GM19463 (cell line): ENCODE measurements around the gene NUDT3.
A peak's percentile ranks its signal among the peaks of the same experiment; 100 is the strongest.
"Not testable (repeated sequence)": the region's sequence is repeated elsewhere in the genome, so short reads cannot be mapped to it uniquely, and the experiment has no call there.

Experiments used
- ATAC-seq: cut with Tn5 transposase; IDR thresholded peaks from one replicate; pipeline ENCODE4 v1.9.1; 2021; ENCODE audit warnings: mild to moderate bottlenecking, moderate library complexity; ENCODE audit not compliant: unreplicated experiment

Gene NUDT3

GRCh38 chr6:34392497-34393190 lies at the start of gene NUDT3:
NUDT3 (minus strand) TSS chr6:34392669; CDS start chr6:34392362, 307 bp downstream.
- peak; percentile 78 for ATAC-seq

- ATAC-seq, result no peak
Observed at GRCh38 chr6:34441526-34441925, 49.1 kb upstream of the NUDT3 start.

- ATAC-seq, result no peak
Observed at GRCh38 chr6:34439442-34439841, 47.0 kb upstream of the NUDT3 start.

GRCh38 chr6:34438705-34439104 lies 46.2 kb upstream of the NUDT3 start:
- ATAC-seq, result no peak

GRCh38 chr6:34437644-34437970 lies 45.1 kb upstream of the NUDT3 start:
- ATAC-seq, result no peak

- no peak for ATAC-seq
Observed at GRCh38 chr6:34436803-34437643, 44.6 kb upstream of the NUDT3 start.

GRCh38 chr6:34435916-34436315 lies 43.4 kb upstream of the NUDT3 start:
- ATAC-seq, result no peak

- ATAC-seq, result peak; percentile 82
Observed at GRCh38 chr6:34425498-34426410, 33.3 kb upstream of the NUDT3 start, which contains the start of gene RPS10. RPS10 (minus strand) TSS chr6:34426069; CDS start chr6:34425221, 848 bp downstream.

- no peak for ATAC-seq
Observed at GRCh38 chr6:34425132-34425497, 32.6 kb upstream of the NUDT3 start.

GRCh38 chr6:34424200-34425131 lies 32.0 kb upstream of the NUDT3 start:
- ATAC-seq, result no peak

GRCh38 chr6:34423254-34423653 lies 30.8 kb upstream of the NUDT3 start:
- ATAC-seq, result no peak

GRCh38 chr6:34418367-34418766 lies 25.9 kb upstream of the NUDT3 start:
- no peak for ATAC-seq

GRCh38 chr6:34416877-34417371 lies 24.5 kb upstream of the NUDT3 start:
- no peak for ATAC-seq

- no peak for ATAC-seq
Observed at GRCh38 chr6:34414999-34415858, 22.8 kb upstream of the NUDT3 start.

- ATAC-seq, result no peak
Observed at GRCh38 chr6:34412643-34413214, 20.3 kb upstream of the NUDT3 start.

- no peak for ATAC-seq
Observed at GRCh38 chr6:34412016-34412415, 19.5 kb upstream of the NUDT3 start.

GRCh38 chr6:34407915-34408314 lies 15.4 kb upstream of the NUDT3 start:
- ATAC-seq, result not testable (repeated sequence)

- no peak for ATAC-seq
Observed at GRCh38 chr6:34396518-34396917, 4.0 kb upstream of the NUDT3 start.

- ATAC-seq, result no peak
Observed at GRCh38 chr6:34393966-34394305, 1.5 kb upstream of the NUDT3 start.
